Calu3 (cell line): ENCODE data around the gene SSX2IP. TPM values are rescaled to one million over a fixed set of nuclear protein-coding genes. Genes with fewer than 3 reads are reported as not detected.
"Not testable (repeated sequence)": the region's sequence is repeated elsewhere in the genome, so short reads cannot be mapped to it uniquely, and the experiment has no call there.

Experiments used
- BruUV-seq: library from RNA; stranded (reverse); fragments of 400-500 nt; replicated peaks from 2 replicates; lab custom pipeline; 2021; lab: Mats Ljungman, UMichigan
- CTCF ChIA-PET: fragments of 300-600 bp; sonication (Branson Sonifier 250); formaldehyde crosslinking; loops from one replicate; lab custom pipeline; 2022; ENCODE audit warnings: antibody characterized with exemption; lab: Charles Lee
- DNase-seq: peaks from one replicate; pipeline ENCODE4 v3.0.0; 2022
- H3K27ac Mint-ChIP-seq: one replicate; pipeline ENCODE4 v1.8.0; 2022; ENCODE audit warnings: mixed read lengths; ENCODE audit not compliant: unreplicated experiment
- H3K27me3 Mint-ChIP-seq: one replicate; pipeline ENCODE4 v1.8.0; 2022; ENCODE audit warnings: mixed read lengths; ENCODE audit not compliant: unreplicated experiment
- H3K36me3 Mint-ChIP-seq: one replicate; pipeline ENCODE4 v1.8.0; 2022; ENCODE audit warnings: mild to moderate bottlenecking, moderate library complexity, mixed read lengths; ENCODE audit not compliant: insufficient read depth, unreplicated experiment
- H3K4me1 Mint-ChIP-seq: one replicate; pipeline ENCODE4 v1.8.0; 2022; ENCODE audit warnings: mild to moderate bottlenecking, low read depth, mixed read lengths; ENCODE audit not compliant: unreplicated experiment
- H3K4me3 Mint-ChIP-seq: one replicate; pipeline ENCODE4 v1.8.0; 2022; ENCODE audit warnings: mild to moderate bottlenecking, low read depth, moderate library complexity, mixed read lengths; ENCODE audit not compliant: unreplicated experiment
- H3K9me3 Mint-ChIP-seq: one replicate; pipeline ENCODE4 v1.8.0; 2022; ENCODE audit warnings: low read depth, mixed read lengths; ENCODE audit not compliant: unreplicated experiment
- intact Hi-C: fragments of 100-400 bp; cut with micrococcal nuclease; formaldehyde crosslinking; loops from one replicate; pipeline ENCODE4 v1.10.0; 2022; ENCODE audit not compliant: unreplicated experiment
- total RNA-seq: library from RNA; stranded (reverse); gene quantifications from 2 replicates; pipeline ENCODE4 v1.2.3, GENCODE V29; 2022
- TF ChIP-seq, protein P1 (sequence below): fragments of 200-600 bp; IDR thresholded peaks from one replicate; pipeline ENCODE4 v1.8.0; 2022; ENCODE audit warnings: antibody characterized with exemption; ENCODE audit not compliant: unreplicated experiment

The SSX2IP gene
- total RNA-seq, 1 experiment from 2014 or later: 28.0 TPM

DNA sequence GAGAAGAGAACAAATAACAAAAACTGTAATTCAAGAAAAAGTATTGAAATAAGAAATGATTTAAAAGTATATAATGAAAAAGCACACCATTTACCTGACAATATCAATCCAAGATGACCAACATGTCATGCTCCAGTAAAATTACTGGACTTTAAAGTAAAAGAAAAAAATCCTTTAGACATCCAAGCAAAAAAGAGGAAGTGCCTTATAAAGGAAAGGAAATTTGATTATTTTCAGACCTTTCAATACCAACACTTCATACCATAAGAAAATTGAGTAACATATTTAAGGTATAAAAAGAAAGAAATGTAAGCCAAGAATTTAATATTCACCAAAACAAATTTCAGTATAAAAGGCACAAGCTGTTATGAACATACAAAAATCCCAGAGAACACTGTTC lies 46.2 kb upstream of the SSX2IP start:
- BruUV-seq: no TSS peak
- CTCF ChIA-PET: no interaction called here
- Mint-ChIP-seq H3K27ac (no peak overlapping the region), H3K4me3 (no peak overlapping the region), H3K9me3 (no peaks in the 10 kb centered on the region), H3K27me3 (peaks cover 3% of the 10 kb centered on the region), H3K4me1 (no peaks in the 10 kb centered on the region), H3K36me3 (no peaks in the 10 kb centered on the region)
- intact Hi-C loops: no loop called here
- TF ChIP-seq, protein P1, sequence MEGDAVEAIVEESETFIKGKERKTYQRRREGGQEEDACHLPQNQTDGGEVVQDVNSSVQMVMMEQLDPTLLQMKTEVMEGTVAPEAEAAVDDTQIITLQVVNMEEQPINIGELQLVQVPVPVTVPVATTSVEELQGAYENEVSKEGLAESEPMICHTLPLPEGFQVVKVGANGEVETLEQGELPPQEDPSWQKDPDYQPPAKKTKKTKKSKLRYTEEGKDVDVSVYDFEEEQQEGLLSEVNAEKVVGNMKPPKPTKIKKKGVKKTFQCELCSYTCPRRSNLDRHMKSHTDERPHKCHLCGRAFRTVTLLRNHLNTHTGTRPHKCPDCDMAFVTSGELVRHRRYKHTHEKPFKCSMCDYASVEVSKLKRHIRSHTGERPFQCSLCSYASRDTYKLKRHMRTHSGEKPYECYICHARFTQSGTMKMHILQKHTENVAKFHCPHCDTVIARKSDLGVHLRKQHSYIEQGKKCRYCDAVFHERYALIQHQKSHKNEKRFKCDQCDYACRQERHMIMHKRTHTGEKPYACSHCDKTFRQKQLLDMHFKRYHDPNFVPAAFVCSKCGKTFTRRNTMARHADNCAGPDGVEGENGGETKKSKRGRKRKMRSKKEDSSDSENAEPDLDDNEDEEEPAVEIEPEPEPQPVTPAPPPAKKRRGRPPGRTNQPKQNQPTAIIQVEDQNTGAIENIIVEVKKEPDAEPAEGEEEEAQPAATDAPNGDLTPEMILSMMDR: no peak
- DNase-seq: no peak

DNA sequence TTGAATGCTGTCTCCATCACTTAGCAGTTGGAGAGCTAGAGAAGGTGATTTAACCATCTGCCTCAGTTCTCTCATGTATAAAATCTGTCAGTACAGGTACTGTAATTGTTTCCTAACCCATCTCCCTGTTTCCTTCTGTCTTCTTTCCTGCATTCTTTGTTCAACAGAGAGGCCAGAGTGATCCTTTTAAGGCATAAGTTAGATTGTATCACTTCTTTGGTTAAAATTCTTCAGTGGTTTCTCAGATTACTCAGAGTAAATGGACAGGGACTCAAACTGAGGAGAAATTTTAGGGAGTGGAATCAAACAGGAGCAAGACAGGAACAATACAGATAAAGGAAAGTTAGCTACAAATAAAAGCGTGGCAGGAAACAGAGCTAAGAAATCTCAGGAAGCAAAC lies 45.2 kb upstream of the SSX2IP start:
- Mint-ChIP-seq H3K4me3 (no peak overlapping the region), H3K27ac (no peak overlapping the region), H3K36me3 (no peaks in the 10 kb centered on the region), H3K27me3 (peaks cover 11% of the 10 kb centered on the region), H3K4me1 (no peaks in the 10 kb centered on the region), H3K9me3 (no peaks in the 10 kb centered on the region)
- intact Hi-C loops: no loop called here
- no TSS peak for BruUV-seq
- no peak for DNase-seq
- TF ChIP-seq, protein P1: no peak
- CTCF ChIA-PET: no interaction called here

DNA sequence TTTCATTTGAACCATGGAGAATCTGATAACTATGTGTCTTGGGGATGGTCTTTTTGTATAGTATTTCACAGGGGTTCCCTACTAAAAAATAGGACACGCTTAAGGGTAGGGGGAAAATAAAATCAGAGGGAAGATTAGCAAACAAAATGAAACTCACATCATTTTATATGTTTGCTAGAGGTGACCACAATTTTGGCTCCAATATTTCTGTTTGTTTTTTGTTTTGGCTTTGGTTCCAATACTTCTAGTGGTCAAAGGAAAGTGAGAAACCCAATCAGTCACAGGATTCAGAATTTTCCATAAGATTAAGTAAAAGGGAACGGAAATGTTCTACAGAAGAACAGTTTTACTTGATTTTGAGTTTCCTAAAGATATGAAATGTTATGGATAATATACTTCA lies 42.3 kb upstream of the SSX2IP start:
- Mint-ChIP-seq H3K27ac (no peak overlapping the region), H3K9me3 (no peaks in the 10 kb centered on the region), H3K4me3 (no peak overlapping the region), H3K4me1 (no peaks in the 10 kb centered on the region), H3K27me3 (peaks cover 11% of the 10 kb centered on the region), H3K36me3 (no peaks in the 10 kb centered on the region)
- TF ChIP-seq, protein P1: no peak
- BruUV-seq: no TSS peak
- intact Hi-C loops: no loop called here
- CTCF ChIA-PET: no interaction called here
- no peak for DNase-seq

DNA sequence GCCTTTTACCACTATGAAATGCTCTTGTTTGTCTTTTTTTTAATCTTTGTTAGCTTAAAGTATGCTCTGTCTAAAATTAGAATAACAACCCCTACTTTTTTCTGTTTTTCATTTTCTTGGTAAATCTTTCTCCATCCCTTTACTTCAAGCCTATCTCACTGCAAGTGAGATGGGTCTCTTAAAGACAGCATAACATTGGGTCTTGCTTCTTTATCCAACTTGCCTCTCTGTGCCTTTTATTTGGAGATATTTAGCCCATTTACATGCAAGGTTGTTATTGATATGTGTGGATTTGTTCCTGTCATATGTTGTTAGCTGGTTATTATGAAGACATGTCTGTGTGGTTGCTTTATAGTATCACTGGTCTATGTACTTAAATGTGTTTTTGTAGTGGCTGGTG lies 41.3 kb upstream of the SSX2IP start:
- CTCF ChIA-PET: no interaction called here

DNA sequence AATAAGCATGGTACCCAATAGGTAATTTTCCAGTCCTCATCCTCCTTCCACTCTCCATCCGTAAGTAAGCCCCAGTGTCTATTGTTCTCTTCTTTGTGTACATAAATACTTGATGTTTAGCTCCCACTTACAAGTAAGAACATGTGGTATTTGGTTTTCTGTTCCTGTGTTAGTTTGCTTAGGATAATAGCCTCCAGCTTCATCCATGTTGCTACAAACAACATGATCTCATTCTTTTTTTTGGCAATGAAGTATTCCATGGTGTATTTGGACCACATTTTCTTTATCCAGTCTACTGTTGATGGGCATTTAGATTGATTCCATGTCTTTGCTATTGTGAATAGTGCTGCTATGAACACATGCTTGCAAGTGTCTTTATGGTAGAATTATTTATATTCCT lies 37.5 kb upstream of the SSX2IP start:
- DNase-seq, H3K9me3 Mint-ChIP-seq, H3K36me3 Mint-ChIP-seq, H3K27ac Mint-ChIP-seq, BruUV-seq, H3K4me3 Mint-ChIP-seq, intact Hi-C loops, H3K4me1 Mint-ChIP-seq: not testable (repeated sequence)
- CTCF ChIA-PET: interaction anchor here (0.6 kb wide), 1 partner anchor 20 kb away, joined by 6 read pairs; no protein-coding TSS in a partner anchor
- H3K27me3 Mint-ChIP-seq: peaks cover 11% of the 10 kb centered on the region

More for the DNA sequence above, 41.3 kb upstream of the SSX2IP start:
- H3K4me1 Mint-ChIP-seq: no peaks in the 10 kb centered on the region
- H3K9me3 Mint-ChIP-seq: no peaks in the 10 kb centered on the region
- TF ChIP-seq, protein P1: no peak
- H3K27me3 Mint-ChIP-seq: peaks cover 11% of the 10 kb centered on the region
- intact Hi-C loops: no loop called here
- DNase-seq: no peak
- H3K4me3 Mint-ChIP-seq: no peak overlapping the region
- no peaks in the 10 kb centered on the region for H3K36me3 Mint-ChIP-seq
- no peak overlapping the region for H3K27ac Mint-ChIP-seq
- BruUV-seq: no TSS peak
